Mesenteric fat pad (tissue), 1 donor: ENCODE data around the gene POF1B. TPM values are rescaled to one million over a fixed set of nuclear protein-coding genes. Genes with fewer than 3 reads are reported as not detected.

Experiments
- DNase-seq: peaks from one replicate; pipeline ENCODE4 v3.0.0-alpha.2; 2020; ENCODE audit warnings: low spot score
- total RNA-seq: library from RNA; stranded (reverse); fragmentation: NEBNext Ultra II Directional; extraction: Animal tissue kit (Norgen Biotek cat#: 25700); gene quantifications from one replicate; pipeline ENCODE4 v1.2.1, GENCODE V29; 2021
- donor health status: DM: yes; HTN: yes; CAD: no.

The POF1B gene
- total RNA-seq, 1 donor from 2014 or later: 0.32 TPM

- DNase-seq: no peak
These were observed 136.3 kb downstream of the POF1B start for GRCh38 chrX:85243155-85243554.

Other genes starting within 250 kb of the POF1B start
- not detected for gene SATL1, start 135.9 kb downstream of the POF1B start, total RNA-seq
- 0.84 TPM for gene ZNF711, start 135.7 kb downstream of the POF1B start, total RNA-seq